ENCODE measurements around the gene CCDC116.

GRCh38 chr22:21587803-21588611 is 44.6 kb upstream of the CCDC116 start:
- no peak for TF ChIP-seq CTCF (IDR thresholded peaks at IDR 0.05 in 4 of 5, conservative IDR thresholded peaks at IDR 0.05 in 1 of 5)
- no peak for TF ChIP-seq POLR2A (IDR thresholded peaks at IDR 0.05)

Measured in gastrocnemius medialis (tissue), 4 donors.